HG03045 (cell line): ENCODE measurements around the gene ATG5.

Source experiments
- ATAC-seq: cut with Tn5 transposase; IDR thresholded peaks from one replicate; pipeline ENCODE4 v1.9.1; 2021; ENCODE audit warnings: mild to moderate bottlenecking, moderate library complexity; ENCODE audit not compliant: unreplicated experiment

ATG5 gene

GRCh38 chr6:106184629-106185028 lies 140.9 kb downstream of the ATG5 start:
- no peak for ATAC-seq

DNA sequence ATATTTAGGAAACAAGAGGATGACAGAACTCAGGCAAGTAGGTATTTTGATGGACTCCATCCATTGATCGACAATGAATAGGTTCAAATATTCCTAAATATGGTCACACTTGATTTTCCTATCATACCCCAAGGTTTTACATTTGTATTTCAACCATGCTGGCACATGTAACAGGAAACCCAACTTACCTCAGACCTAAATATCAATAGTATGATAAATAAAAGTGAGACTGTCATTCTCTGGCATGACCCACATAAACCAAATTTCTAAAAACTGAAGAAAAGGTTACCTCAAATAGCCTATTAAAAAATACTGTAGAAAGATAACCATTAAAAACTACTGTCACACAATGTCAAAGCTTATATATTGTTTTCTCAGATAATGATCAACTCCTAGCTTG lies 142.1 kb downstream of the ATG5 start:
- ATAC-seq: no peak

DNA sequence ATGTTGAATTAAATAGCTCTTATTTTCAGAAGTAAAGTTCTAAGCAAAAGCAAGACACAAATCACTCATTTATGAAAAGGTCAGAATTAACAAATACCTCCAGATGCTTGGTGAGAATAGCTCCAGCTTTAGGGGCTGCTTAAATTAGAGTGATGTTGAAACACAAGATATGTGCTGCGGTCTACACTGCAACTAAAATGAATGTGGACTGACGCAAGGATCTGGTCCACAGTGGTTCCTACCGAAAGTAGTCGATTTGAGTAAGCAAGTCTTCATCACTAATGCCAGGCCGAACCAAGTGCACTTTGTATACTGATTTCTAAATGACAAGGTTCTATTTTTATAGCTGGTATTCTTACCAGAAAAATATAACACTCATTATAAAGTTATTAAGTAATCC lies 143.1 kb downstream of the ATG5 start:
- ATAC-seq: peak; percentile 82

DNA sequence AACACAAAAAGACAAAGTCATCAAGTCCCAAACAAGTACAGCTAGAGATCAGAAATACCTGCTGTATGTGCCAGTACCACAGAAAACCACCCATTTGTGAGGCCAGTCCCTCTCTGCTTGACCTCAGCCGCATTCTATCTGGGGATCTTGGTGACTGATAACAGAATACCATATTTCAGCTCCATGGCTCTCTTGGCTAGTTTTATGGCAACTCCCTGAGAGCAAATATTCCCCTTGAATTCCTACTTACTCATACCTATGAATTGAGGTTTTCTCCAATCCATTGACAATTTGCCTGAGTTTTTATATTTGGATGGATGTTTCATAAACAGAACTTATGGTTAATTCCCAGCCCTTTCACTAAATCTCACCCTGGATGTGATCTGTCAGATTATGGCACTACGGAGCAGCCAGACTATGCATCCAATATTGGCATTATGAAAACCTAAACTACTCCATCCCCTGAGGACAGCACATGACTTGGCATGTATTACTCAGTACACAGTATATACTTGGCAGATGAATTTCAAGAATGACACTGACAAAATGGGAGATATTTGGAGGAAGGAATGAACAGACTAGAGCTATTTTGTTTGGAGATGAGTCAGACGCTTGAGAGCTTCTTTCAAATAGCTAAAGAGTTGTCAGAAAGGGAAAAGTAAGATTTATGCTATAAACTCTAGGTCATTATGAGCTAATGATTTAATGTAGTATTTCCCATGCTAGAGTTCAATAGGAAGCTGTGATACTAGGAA lies 143.7 kb downstream of the ATG5 start:
- ATAC-seq: peak; percentile 52

DNA sequence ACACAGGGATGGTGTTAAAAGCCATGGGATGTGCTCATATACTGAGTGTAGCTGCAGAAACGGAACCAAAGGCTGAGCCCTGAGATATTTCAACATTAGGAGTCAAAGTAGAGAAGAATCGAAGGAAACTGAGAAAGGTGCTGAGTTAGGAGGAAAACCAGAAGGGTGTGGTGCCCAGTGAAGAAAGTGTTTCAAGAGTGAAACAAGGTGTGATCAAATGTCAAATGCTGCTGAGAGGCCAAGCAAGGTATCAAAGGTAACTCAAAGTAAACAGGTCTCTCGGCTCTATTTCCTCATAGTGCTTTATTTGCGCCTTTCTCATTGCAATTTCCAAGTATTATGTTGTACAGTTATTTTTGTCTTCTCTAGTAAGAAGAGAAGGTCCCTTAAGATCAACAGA lies 145.4 kb downstream of the ATG5 start:
- ATAC-seq: no peak

DNA sequence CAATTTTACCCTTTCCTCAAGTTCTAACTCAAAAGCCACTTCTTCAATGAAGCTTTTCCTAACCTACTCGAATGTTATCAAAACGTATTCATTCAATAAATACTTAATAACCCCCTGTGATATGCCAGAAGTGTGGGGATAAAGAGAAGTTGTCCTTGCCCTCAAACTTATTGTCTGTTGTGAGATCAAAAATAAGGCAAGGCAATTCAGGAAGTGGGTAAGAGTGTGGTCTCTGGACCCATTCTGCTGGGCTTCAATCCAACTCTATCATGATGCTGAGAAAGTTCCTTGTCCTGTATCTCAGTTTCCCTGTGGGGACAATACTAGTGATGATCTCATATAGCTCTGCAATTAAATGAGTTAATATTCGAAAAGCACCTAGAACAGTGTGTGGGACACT lies 146.7 kb downstream of the ATG5 start:
- ATAC-seq: no peak

DNA sequence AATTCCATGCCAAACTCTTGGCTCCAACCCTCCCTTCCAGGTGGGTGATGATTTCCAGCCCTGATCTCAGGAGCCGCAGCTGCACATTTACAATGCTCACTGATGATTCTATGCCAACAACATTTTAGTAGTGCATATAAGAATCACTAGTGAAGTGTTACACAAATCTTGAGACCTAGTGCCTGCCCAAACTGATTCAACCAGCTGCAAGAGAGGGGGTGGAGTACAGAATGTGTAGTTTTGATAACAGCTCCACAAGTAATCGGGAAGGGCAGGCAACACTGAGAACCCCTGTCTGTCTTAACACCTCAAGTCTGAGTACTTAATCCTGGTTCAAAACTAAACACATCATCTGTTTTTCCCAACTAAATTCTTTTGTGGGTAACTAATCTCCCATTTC lies 147.8 kb downstream of the ATG5 start:
- no peak for ATAC-seq

DNA sequence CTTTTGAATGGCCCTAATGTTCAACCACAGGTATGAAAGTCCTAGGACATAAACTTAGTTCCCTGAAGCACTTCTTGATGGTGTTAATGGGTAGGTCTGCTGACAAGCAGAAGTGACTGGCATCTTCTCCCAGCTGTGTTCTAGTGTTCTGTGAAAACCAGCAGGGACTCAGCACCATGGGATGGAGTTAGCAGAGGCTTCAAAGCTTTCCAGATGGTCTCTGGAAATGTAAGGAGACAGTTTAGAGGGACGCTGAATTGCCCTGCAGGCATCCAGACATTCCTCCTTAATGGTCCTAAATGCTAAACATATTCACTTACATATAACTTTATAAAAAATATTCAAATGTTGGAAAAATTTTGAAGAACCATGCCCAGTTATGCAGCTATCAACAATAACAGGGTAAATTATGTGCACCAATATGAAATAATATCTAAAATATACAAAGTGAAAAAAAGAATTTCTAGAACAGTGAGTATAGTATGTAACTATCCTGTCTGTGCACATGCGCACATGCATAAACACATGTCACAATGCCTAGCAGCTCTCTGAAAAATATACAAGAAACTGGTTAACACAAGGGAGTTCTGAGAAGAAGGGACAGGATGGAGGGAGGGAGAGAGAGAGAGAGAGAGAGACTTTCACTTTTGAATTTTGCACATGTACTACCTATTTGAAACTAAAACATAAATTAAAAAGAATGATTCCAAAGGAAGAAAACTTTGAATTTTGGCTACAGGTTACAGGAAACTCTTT lies 152.3 kb downstream of the ATG5 start:
- ATAC-seq: no peak

- no peak for ATAC-seq
Observed at GRCh38 chr6:106170030-106170791, 155.3 kb downstream of the ATG5 start.

GRCh38 chr6:106169517-106169916 lies 156.0 kb downstream of the ATG5 start:
- ATAC-seq: no peak

DNA sequence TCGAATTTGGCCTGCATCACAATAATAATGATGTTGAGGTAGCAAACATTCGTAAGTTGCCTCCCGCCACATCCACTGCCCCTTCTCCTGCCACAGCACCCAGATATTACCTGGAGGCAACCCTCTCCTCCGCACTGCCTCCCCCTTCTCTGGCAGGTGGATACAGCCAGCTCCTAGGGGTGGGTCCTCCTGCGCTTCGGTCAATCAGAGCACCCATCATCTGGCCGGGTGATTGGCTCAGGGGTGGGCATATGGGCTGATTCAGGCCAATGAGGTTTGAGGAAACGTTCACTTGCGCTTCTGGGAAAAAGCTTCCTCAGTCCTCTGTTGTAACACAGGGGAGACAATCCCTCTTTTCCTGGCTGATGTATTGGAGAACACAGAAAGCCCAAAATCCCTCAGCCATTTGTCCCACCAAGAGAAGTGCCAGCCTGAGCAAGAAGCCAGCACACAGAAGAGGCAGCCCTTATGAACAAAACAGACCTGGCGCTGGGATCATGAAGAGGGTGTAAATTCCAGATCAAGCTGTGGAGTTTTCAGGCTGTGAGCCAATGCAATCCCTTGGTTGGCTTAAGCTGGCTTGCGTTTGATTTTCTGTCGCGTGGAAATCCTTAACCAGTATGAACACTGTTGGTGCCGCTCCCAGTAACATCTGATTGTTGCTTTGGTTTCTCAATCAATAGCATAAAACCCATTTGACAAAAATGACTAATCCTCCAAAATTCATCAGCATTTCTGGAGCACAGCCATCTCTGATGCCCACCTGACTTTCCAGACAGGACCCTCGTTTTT lies 157.3 kb downstream of the ATG5 start:
- ATAC-seq: no peak

DNA sequence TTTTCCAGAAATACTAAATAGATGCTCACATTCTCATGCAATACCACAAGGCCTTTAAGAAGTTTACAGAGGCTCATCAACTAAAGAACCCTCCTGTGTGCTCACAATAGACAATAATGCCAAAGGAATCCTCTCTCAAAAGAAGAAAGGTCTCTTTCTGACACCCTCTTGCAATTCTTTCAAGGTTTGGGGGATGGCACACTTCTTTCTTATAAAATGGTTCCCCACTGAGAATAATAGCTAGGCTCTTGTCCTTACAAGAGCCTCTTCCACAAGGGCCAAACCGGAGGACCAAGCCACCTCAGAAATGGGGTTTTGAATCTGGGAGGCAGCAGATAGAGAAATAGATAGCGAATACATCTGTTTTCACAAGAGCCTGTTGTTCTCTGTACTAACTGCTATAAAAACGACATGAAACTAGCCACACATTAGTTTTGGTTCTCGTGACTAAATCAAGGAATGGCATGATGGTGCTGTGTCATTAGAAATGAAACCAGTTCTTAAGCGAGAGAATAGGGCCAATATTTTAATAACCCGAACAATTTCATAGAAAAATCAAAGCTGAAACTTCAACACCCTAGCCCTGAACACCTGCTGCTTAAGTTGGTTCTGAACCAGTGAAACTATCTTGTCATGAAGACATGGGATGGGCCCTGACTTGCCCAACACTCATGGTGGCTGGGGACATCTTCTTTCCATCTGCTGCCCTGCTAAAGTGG lies 158.3 kb downstream of the ATG5 start:
- peak; percentile 50 for ATAC-seq

DNA sequence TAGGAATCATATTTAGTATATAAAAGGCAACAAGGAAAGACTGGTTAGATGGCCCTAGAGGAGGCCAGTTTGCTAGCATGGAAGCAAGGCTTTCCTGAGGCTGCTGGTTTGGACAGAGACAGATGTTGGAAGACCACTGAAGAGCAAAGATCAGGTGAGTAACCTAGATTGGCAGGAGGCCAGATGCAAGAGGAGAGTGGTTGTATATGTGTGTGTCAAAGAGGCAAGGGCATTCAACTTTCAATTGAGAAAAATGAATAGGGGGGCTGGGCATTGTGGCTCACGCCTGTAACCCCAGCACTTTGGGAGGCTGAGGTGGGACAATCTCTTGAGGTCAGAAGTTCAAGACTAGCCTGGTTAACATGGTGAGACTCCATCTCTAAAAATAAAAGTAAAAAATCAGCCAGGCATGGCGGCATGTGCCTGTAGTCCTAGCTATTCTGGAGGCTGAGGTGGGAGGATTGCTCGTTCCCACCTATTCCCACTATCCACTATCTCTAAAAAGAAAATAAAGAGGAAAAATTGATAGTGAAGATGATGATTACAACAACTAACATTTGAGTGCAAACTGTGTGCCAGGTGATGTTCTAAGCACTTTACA lies 159.6 kb downstream of the ATG5 start:
- no peak for ATAC-seq

GRCh38 chr6:106163966-106164877 lies 161.3 kb downstream of the ATG5 start:
- ATAC-seq: peak; percentile 53

- peak; percentile 25 for ATAC-seq
Observed at GRCh38 chr6:106163446-106163965, 162.1 kb downstream of the ATG5 start.

DNA sequence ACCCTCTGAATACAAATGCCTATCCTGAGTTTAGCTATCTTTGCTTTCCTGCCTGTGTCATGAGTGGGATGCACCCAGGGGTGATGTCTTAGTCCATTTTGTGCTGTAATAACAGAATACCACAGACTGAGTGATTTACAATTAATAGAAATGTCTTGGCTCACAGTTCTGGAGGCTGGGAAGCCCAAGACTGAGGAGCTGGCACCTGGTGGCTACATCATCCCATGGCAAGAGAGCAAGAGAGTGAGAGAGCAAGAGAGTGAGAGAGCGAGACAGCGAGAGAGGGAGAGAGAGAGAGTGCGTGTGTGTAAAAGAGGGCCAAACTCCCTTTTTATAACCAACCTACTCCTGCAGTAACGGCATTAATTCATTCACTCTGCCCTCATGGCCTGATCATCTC lies 162.6 kb downstream of the ATG5 start:
- no peak for ATAC-seq

DNA sequence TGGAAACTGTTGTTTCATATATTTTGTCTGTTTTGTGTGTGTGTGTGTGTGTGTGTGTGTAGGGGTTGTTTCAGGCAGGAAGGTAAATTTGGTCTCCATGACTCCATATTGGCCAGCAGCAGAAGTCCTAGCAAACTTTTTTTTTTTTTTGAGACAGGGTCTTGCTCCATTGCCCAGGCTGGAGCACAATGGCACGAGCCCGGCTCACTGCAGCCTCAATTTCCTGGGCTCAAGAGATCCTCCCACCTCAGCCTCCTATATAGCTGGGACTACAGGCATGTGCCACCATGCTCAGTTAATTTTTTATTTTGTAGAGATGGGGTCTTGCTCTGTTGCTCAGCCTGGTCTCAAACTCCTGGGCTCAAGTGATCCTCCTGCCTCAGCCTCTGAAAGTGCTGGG lies 163.7 kb downstream of the ATG5 start:
- no peak for ATAC-seq

DNA sequence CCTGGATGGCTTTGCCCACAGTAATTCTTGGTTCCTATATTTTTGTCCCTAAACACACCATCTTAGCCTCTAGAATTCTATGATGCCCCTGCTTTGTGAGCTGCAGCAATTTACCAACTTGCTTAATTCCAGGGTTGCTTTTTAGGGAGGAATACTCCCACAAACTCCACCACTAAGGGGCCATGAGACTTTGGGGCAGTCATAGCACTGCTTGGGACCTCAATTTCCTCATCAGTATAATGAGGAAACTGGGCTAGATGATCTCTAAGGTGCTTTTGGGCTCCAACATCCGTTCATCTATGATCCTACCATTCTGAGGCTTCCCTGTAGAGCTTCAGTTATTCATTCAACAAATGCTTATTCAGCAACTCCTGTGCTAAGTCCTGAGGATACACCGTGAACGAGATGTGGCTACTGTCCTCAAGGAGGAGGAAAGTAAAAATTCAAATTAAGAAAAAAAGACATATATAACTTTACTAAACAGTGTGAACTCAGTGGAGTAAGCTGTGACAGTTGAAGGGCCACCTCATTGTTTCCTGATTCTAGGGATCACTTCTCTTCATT lies 164.2 kb downstream of the ATG5 start:
- ATAC-seq: no peak
